Measurements from ENCODE around the gene CXCR4.

GRCh38 chr2:136111711-136112110 is 6.2 kb downstream of the CXCR4 start:
- TF ChIP-seq GATA3 (IDR thresholded peaks at IDR 0.05; ENCODE audit: low read depth, low read length) (no peak), GATA2 (IDR thresholded peaks at IDR 0.05; ENCODE audit: low read depth, low read length) (no peak)
